GM19351 (cell line): ENCODE data around the gene MAP2.
A peak's percentile ranks its signal among the peaks of the same experiment; 100 is the strongest.

Source experiments
- ATAC-seq: cut with Tn5 transposase; IDR thresholded peaks from one replicate; pipeline ENCODE4 v1.9.1; 2021; ENCODE audit warnings: mild to moderate bottlenecking, moderate library complexity; ENCODE audit not compliant: unreplicated experiment

MAP2 gene

GRCh38 chr2:209424781-209425470 lies 1.1 kb downstream of the MAP2 start:
- ATAC-seq: no peak

- ATAC-seq: peak; percentile 42
Observed at GRCh38 chr2:209425471-209426071, 1.7 kb downstream of the MAP2 start.

- no peak for ATAC-seq
Observed at GRCh38 chr2:209426432-209426831, 2.6 kb downstream of the MAP2 start.

GRCh38 chr2:209431701-209432100 lies 7.9 kb downstream of the MAP2 start:
- ATAC-seq: no peak

GRCh38 chr2:209441541-209441940 lies 17.7 kb downstream of the MAP2 start:
- no peak for ATAC-seq

- ATAC-seq: no peak
Observed at GRCh38 chr2:209442939-209443338, 19.1 kb downstream of the MAP2 start.

GRCh38 chr2:209445485-209445884 lies 21.6 kb downstream of the MAP2 start:
- ATAC-seq: no peak

GRCh38 chr2:209451209-209451834 lies 27.5 kb downstream of the MAP2 start:
- ATAC-seq: no peak

- no peak for ATAC-seq
Observed at GRCh38 chr2:209456489-209456888, 32.6 kb downstream of the MAP2 start.

- ATAC-seq: no peak
Observed at GRCh38 chr2:209458008-209458979, 34.4 kb downstream of the MAP2 start.

GRCh38 chr2:209459359-209459758 lies 35.5 kb downstream of the MAP2 start:
- no peak for ATAC-seq

GRCh38 chr2:209460151-209460761 lies 36.4 kb downstream of the MAP2 start:
- ATAC-seq: no peak

- ATAC-seq: peak; percentile 63
Observed at GRCh38 chr2:209463226-209463625, 39.4 kb downstream of the MAP2 start.

GRCh38 chr2:209463835-209464234 lies 40.0 kb downstream of the MAP2 start:
- no peak for ATAC-seq

GRCh38 chr2:209468846-209469245 lies 45.0 kb downstream of the MAP2 start:
- no peak for ATAC-seq

GRCh38 chr2:209469481-209469880 lies 45.6 kb downstream of the MAP2 start:
- no peak for ATAC-seq

- no peak for ATAC-seq
Observed at GRCh38 chr2:209470466-209470865, 46.6 kb downstream of the MAP2 start.

- no peak for ATAC-seq
Observed at GRCh38 chr2:209471037-209471436, 47.2 kb downstream of the MAP2 start.

GRCh38 chr2:209472112-209472832 lies 48.4 kb downstream of the MAP2 start:
- no peak for ATAC-seq

GRCh38 chr2:209472871-209473270 lies 49.0 kb downstream of the MAP2 start:
- ATAC-seq: no peak
